Psoas muscle (tissue), 8 donors: ENCODE data around the gene SLC6A20. TPM values are rescaled to one million over a fixed set of nuclear protein-coding genes. Genes with fewer than 3 reads are reported as not detected.

Source experiments
- ATAC-seq, 4 donors: fragments of 200-7000 bp; cut with Tn5 transposase; one replicate each; pipeline ENCODE4 v1.9.1; 2020; ENCODE audit warnings: moderate library complexity in 3 of 4, mild to moderate bottlenecking in 2 of 4
- DNase-seq, 2 donors: peaks; one replicate each; pipeline ENCODE4 v3.0.0-alpha.2; 2020
- H3K27ac ChIP-seq: fragments of 200-600 bp; one replicate; pipeline ENCODE4 v1.8.0; 2022
- H3K27me3 ChIP-seq, 3 donors: fragments of 200-600 bp in 1 of 3; one replicate each; pipeline versions ENCODE4 v1.6.1 to v1.8.0; 2013 to 2022; ENCODE audit warnings: low read length in 2 of 3, mild to moderate bottlenecking in 2 of 3, moderate library complexity in 1 of 3; ENCODE audit not compliant: insufficient read depth in 3 of 3
- H3K36me3 ChIP-seq, 2 donors: fragments of 200-600 bp in 1 of 2; one replicate each; pipeline versions ENCODE4 v1.6.1 to v1.8.0; 2013 to 2022; ENCODE audit warnings: low read depth in 1 of 2, mild to moderate bottlenecking in 1 of 2, moderate library complexity in 1 of 2; ENCODE audit not compliant: insufficient read depth in 1 of 2
- H3K4me1 ChIP-seq: fragments of 200-600 bp; one replicate; pipeline ENCODE4 v1.8.0; 2022
- H3K4me3 ChIP-seq: fragments of 200-600 bp; one replicate; pipeline ENCODE4 v1.8.0; 2022; ENCODE audit warnings: mild to moderate bottlenecking
- H3K9me3 ChIP-seq: fragments of 200-600 bp; one replicate; pipeline ENCODE4 v1.8.0; 2022
- CTCF ChIP-seq: fragments of 200-600 bp; IDR thresholded peaks from one replicate; pipeline ENCODE4 v1.8.0; 2022; ENCODE audit warnings: antibody characterized with exemption
- WGBS, 3 donors: extraction: QIAGEN DNeasy Blood & Tissue Kit; methylation state at CpG; one replicate each; pipeline versions ENCODE4 v1.1.6 to v1.1.7; 2013; 5-methylcytosine and 5-hydroxymethylcytosine counted together
- intact Hi-C, 2 donors: fragments of 100-400 bp; cut with DNase I; formaldehyde crosslinking; loops; one replicate each; pipeline versions ENCODE4 v1.11.0 to v1.14.2; 2022
- long read RNA-seq, 2 donors: library from polyadenylated mRNA; unstranded; transcript quantifications; one replicate each; pipeline ENCODE4 v2.0.0, GENCODE V29; 2021
- polyA plus RNA-seq, 3 donors: library from polyadenylated mRNA; stranded (reverse); fragments of 200-250 nt; gene quantifications; one replicate each; pipeline ENCODE4 v1.2.3, GENCODE V29; 2013
- total RNA-seq, 4 donors: library from RNA; stranded (reverse); fragmentation: NEBNext Ultra II Directional in 2 of 4; extraction: Animal tissue kit (Norgen Biotek cat#: 25700) in 2 of 4; gene quantifications; one replicate each; pipeline versions ENCODE4 v1.2.1 to v1.2.4, GENCODE V29; 2021 to 2023
- donor health status: healthy with polysubstance abuse.
- donor health status: DM: no; HTN: no; CAD: no; lungs with moderate emphysema.
- donor health status: Bipolar disorder and iron deficiency.
- donor health status: healthy.
- donor health status: DM: yes; HTN: yes; CAD: no.
- donor health status: DM: no; HTN: no; CAD: no.
- donor health status: DM: no; HTN: no; CAD: no.
- donor health status: DM: yes; HTN: yes; CAD: no.

The SLC6A20 gene
- total RNA-seq (under 1 TPM; 0.27 to 0.69 (median 0.59) TPM), polyA plus RNA-seq (under 1 TPM; 0.10 to 0.42 (median 0.37) TPM)
- long read RNA-seq, donor 1: 0 reads
- long read RNA-seq, donor 2: 0 reads

GRCh38 chr3:45795882-45796765 is at the start of gene SLC6A20:
Gene SLC6A20, minus strand, starts transcription at chr3:45796536. Its CDS starts 117 bp downstream, at chr3:45796419.
- ATAC-seq: peak; percentile 56 to 64 (median 59)

GRCh38 chr3:45844616-45845015 is 48.3 kb upstream of the SLC6A20 start:
- Histone ChIP-seq H3K27me3 (no peaks in the 10 kb centered on the region), H3K9me3 (no peaks in the 10 kb centered on the region), H3K36me3 (no peaks in the 10 kb centered on the region), H3K4me1 (peaks cover 15% of the 10 kb centered on the region), H3K4me3 (no peak overlapping the region), H3K27ac (no peak overlapping the region)
- ATAC-seq (no peak), DNase-seq (no peak)
- WGBS, 3 donors: 94 to 97% (median 95%) methylated on average over 1 of the region's 1 CpG
- intact Hi-C loops: loop anchor here in 1 of 2 donors (5.0 kb wide), 1 partner anchor 233 kb away; no protein-coding TSS in a partner anchor
- TF ChIP-seq CTCF: no peak

More at GRCh38 chr3:45795882-45796765, at the start of gene SLC6A20:
- Histone ChIP-seq H3K36me3 (no peaks in the 10 kb centered on the region), H3K27ac (no peak within 1 kb of the TSS), H3K9me3 (no peaks in the 10 kb centered on the region), H3K4me1 (no peaks in the 10 kb centered on the region), H3K27me3 (peaks cover 0 to 51% (median 14%) of the 10 kb centered on the region in 3 donors), H3K4me3 (peak within 1 kb of the TSS; percentile 74)
- WGBS, 3 donors: 2 to 3% (median 3%) methylated on average over 78 to 91 of the region's 91 CpGs
- no peak for DNase-seq
- no peak for TF ChIP-seq CTCF
- intact Hi-C loops: no loop called here

- WGBS, 3 donors: 65 to 71% (median 67%) methylated on average over 9 of the region's 9 CpGs
- H3K4me3 ChIP-seq: no peak overlapping the region
- H3K36me3 ChIP-seq: no peaks in the 10 kb centered on the region
- no peak for TF ChIP-seq CTCF
- no peak for ATAC-seq
- H3K27me3 ChIP-seq: no peaks in the 10 kb centered on the region
- H3K27ac ChIP-seq: no peak overlapping the region
- H3K4me1 ChIP-seq: peaks cover 9% of the 10 kb centered on the region
- intact Hi-C loops: loop anchor here in 1 of 2 donors (5.0 kb wide), 1 partner anchor 234 kb away; no protein-coding TSS in a partner anchor
- no peak for DNase-seq
- no peaks in the 10 kb centered on the region for H3K9me3 ChIP-seq
Observed at GRCh38 chr3:45842851-45843625, 46.7 kb upstream of the SLC6A20 start.

GRCh38 chr3:45841757-45842491 is 45.6 kb upstream of the SLC6A20 start, which contains the start of gene LZTFL1:
Gene LZTFL1, minus strand, starts transcription at chr3:45842119. Its CDS starts 128 bp downstream, at chr3:45841991.
- no peak for TF ChIP-seq CTCF
- DNase-seq: peak; percentile 90 to 95
- Histone ChIP-seq H3K9me3 (no peaks in the 10 kb centered on the region), H3K4me1 (peaks cover 8% of the 10 kb centered on the region), H3K27me3 (no peaks in the 10 kb centered on the region), H3K4me3 (peak within 1 kb of the TSS; percentile 98), H3K27ac (peak within 1 kb of the TSS; percentile 61), H3K36me3 (no peaks in the 10 kb centered on the region)
- intact Hi-C loops: loop anchor here in 1 of 2 donors (5.0 kb wide), 1 partner anchor 235 kb away; no protein-coding TSS in a partner anchor
- peak; percentile 97 to 99 (median 98) for ATAC-seq
- 2 to 4% (median 3%) methylated on average over 44 to 49 of the region's 49 CpGs for WGBS, 3 donors
